GM12878 (cell line): Measurements from ENCODE around the gene DCLK2. TPM values are rescaled to one million over a fixed set of nuclear protein-coding genes. Genes with fewer than 3 reads are reported as not detected.

Experiments
- ATAC-seq: fragments of 200-7000 bp; cut with Tn5 transposase; 3 replicates; pipeline ENCODE4 v1.9.1; 2020; ENCODE audit warnings: mild to moderate bottlenecking, moderate library complexity
- BruUV-seq: library from RNA; stranded (reverse); fragments of 400-500 nt; replicated peaks from 2 replicates; lab custom pipeline; 2021; lab: Mats Ljungman, UMichigan
- CTCF ChIA-PET: fragments of 300-600 bp; sonication (Branson Sonifier 250); formaldehyde crosslinking; extraction: SDS; loops from one replicate; lab custom pipeline; 2021; ENCODE audit warnings: inconsistent platforms; lab: Yijun Ruan, JAX
- POLR2A ChIA-PET: fragments of 350-600 bp; formaldehyde crosslinking; extraction: SDS; loops from one replicate; lab custom pipeline; 2021; ENCODE audit warnings: inconsistent platforms; lab: Charles Lee
- RAD21 ChIA-PET: fragments of 300-600 bp; sonication (Branson Sonifier 250); formaldehyde crosslinking; loops from one replicate; lab custom pipeline; 2023; ENCODE audit warnings: antibody characterized with exemption; ENCODE audit not compliant: unreplicated experiment; lab: Charles Lee
- SMC1A ChIA-PET: fragments of 300-600 bp; sonication (Branson Sonifier 250); formaldehyde crosslinking; loops from one replicate; lab custom pipeline; 2023; ENCODE audit not compliant: unreplicated experiment, uncharacterized antibody; lab: Charles Lee
- DNase-seq: peaks from one replicate; pipeline ENCODE4 v3.0.0-alpha.2; 2011; ENCODE audit warnings: low read depth, low spot score
- FAIRE-seq: peaks from 3 replicates; lab custom pipeline; 2011; peaks lifted over from hg19 to GRCh38; lab: Jason Lieb, UNC
- H2AFZ ChIP-seq: 2 replicates; pipeline ENCODE4 v1.6.0; 2011; ENCODE audit warnings: low read depth, low read length, control low read depth; ENCODE audit not compliant: control insufficient read depth
- H3K27ac ChIP-seq: 2 replicates; pipeline ENCODE4 v1.5.1; 2011; ENCODE audit warnings: control low read depth; ENCODE audit not compliant: control insufficient read depth, insufficient read depth
- H3K27me3 ChIP-seq, 2 experiments: replicated peaks in 1 of 2; 2 replicates each; pipeline versions ENCODE4 v1.6.0 to v1.6.1; 2011; ENCODE audit warnings: low read length in 1 of 2; ENCODE audit not compliant: control insufficient read depth in 2 of 2, insufficient read depth in 2 of 2
- H3K36me3 ChIP-seq, 2 experiments: 2 replicates each; pipeline ENCODE4 v1.5.1; 2011; ENCODE audit warnings: low read length in 1 of 2; ENCODE audit not compliant: control insufficient read depth in 2 of 2, insufficient read depth in 2 of 2
- H3K4me1 ChIP-seq: 2 replicates; pipeline ENCODE4 v1.6.1; 2011; ENCODE audit warnings: mild to moderate bottlenecking, low read length, moderate library complexity, mixed read lengths; ENCODE audit not compliant: control insufficient read depth, insufficient read depth
- H3K4me2 ChIP-seq: 2 replicates; pipeline ENCODE4 v1.6.0; 2011; ENCODE audit warnings: control low read depth; ENCODE audit not compliant: control insufficient read depth, insufficient read depth
- H3K4me3 ChIP-seq: fragments of 200-600 bp; sonication (generic); 2 replicates; pipeline ENCODE4 v1.5.1; 2016
- H3K79me2 ChIP-seq: 2 replicates; pipeline ENCODE4 v1.6.0; 2011; ENCODE audit warnings: low read length; ENCODE audit not compliant: control insufficient read depth, insufficient read depth
- H3K9ac ChIP-seq: 2 replicates; pipeline ENCODE4 v1.8.0; 2011; ENCODE audit warnings: low read length, control low read depth, mixed read lengths; ENCODE audit not compliant: control insufficient read depth, insufficient read depth
- H3K9me3 ChIP-seq: replicated peaks from 3 replicates; pipeline ENCODE4 v1.5.1; 2011; ENCODE audit warnings: mild to moderate bottlenecking, low read length; ENCODE audit not compliant: control insufficient read depth, insufficient read depth
- H4K20me1 ChIP-seq: 2 replicates; pipeline ENCODE4 v1.6.0; 2011; ENCODE audit not compliant: control insufficient read depth, insufficient read depth
- DPF2 ChIP-seq: fragments of 450-650 bp; IDR thresholded peaks from 2 replicates; pipeline ENCODE4 v1.6.1; 2017; ENCODE audit warnings: mild to moderate bottlenecking
- EGR1 ChIP-seq, 2 experiments: IDR thresholded peaks; 1 replicate in 1 of 2; 2 replicates in 1 of 2; pipeline ENCODE4 v1.6.1; 2011 to 2012; ENCODE audit warnings: low read depth in 2 of 2, low read length in 2 of 2, borderline replicate concordance in 1 of 2, mild to moderate bottlenecking in 1 of 2, moderate library complexity in 1 of 2
- EP300 ChIP-seq, 2 experiments: fragments of 150-350 bp in 1 of 2; IDR thresholded peaks; 2 replicates each; pipeline ENCODE4 v1.6.1; 2011 to 2012; ENCODE audit warnings: low read depth in 2 of 2, low read length in 2 of 2, borderline replicate concordance in 1 of 2, improper control_type of control experiment in 1 of 2, inconsistent platforms in 1 of 2; ENCODE audit not compliant: control insufficient read depth in 1 of 2
- KAT2A ChIP-seq: conservative IDR thresholded peaks from 2 replicates; pipeline ENCODE4 v1.6.1; 2011; ENCODE audit warnings: low read depth, low read length; ENCODE audit not compliant: control insufficient read depth
- NR2C1 ChIP-seq: fragments of 450-650 bp; IDR thresholded peaks from 2 replicates; pipeline ENCODE4 v1.6.1; 2017; ENCODE audit warnings: antibody characterized with exemption, mild to moderate bottlenecking, moderate library complexity
- PKNOX1 ChIP-seq: fragments of 450-650 bp; IDR thresholded peaks from 2 replicates; pipeline ENCODE4 v1.6.1; 2016; ENCODE audit warnings: mild to moderate bottlenecking
- POLR2AphosphoS5 ChIP-seq: IDR thresholded peaks from 2 replicates; pipeline ENCODE4 v1.6.1; 2011; ENCODE audit warnings: mild to moderate bottlenecking, low read length, inconsistent platforms
- RAD21 ChIP-seq: IDR thresholded peaks from 2 replicates; pipeline ENCODE4 v1.6.1; 2011; ENCODE audit warnings: mild to moderate bottlenecking, low read depth, low read length, moderate library complexity; ENCODE audit not compliant: insufficient read depth
- WGBS: methylation state at CpG from one replicate; pipeline ENCODE4 v1.1.6; 2016; ENCODE audit warnings: low lambda C conversion rate; ENCODE audit not compliant: insufficient replicate concordance, insufficient coverage; ENCODE audit errors: missing lambda C conversion rate; 5-methylcytosine and 5-hydroxymethylcytosine counted together
- in situ Hi-C: fragments of 300-500 bp; cut with MboI; formaldehyde crosslinking; loops from 9 replicates; pipeline ENCODE4 v1.14.3; 2018; ENCODE audit warnings: mixed read lengths
- intact Hi-C: fragments of 100-400 bp; cut with micrococcal nuclease; formaldehyde crosslinking; loops from one replicate; pipeline ENCODE4 v1.14.2; 2022; ENCODE audit not compliant: unreplicated experiment
- polyA plus RNA-seq, 11 experiments: library from polyadenylated mRNA; depleted of rRNA in 4 of 11; unstranded in 6 of 11; stranded (reverse) in 5 of 11; fragments of >200 nt; fragmentation: Nextera tagmentation in 4 of 11; fragmentation: Illumina TruSeq in 1 of 11; extraction: Ambion mirVana in 4 of 11; extraction: Trizol in 1 of 11; gene quantifications; 1 replicate in 1 of 11; 2 replicates in 10 of 11; pipeline versions ENCODE4 v1.2.1 to v1.2.3, GENCODE V29; 2011 to 2016; ENCODE audit warnings: inconsistent platforms in 2 of 11, missing spikeins in 2 of 11, low read depth in 1 of 11
- total RNA-seq, 4 experiments: library from RNA; depleted of rRNA in 3 of 4; stranded (reverse); fragments of >200 nt in 3 of 4; fragmentation: Illumina TruSeq in 1 of 4; extraction: Trizol in 1 of 4; gene quantifications; 2 replicates each; pipeline versions ENCODE4 v1.2.1 to v1.2.3, GENCODE V29; 2013 to 2021

Gene DCLK2
- total and polyA plus RNA-seq, 10 of the 15 experiments (the other 5 are each of a cell fraction or from before 2014, with no cell fraction given): not detected

- Histone ChIP-seq H3K36me3 (no peaks in the 10 kb centered on the region), H3K27ac (no peak overlapping the region), H3K4me2 (no peak overlapping the region), H3K4me1 (no peaks in the 10 kb centered on the region), H3K27me3 (no peaks in the 10 kb centered on the region; a peak in 1 of 4 replicates), H3K9ac (no peak overlapping the region), H4K20me1 (no peaks in the 10 kb centered on the region), H2AFZ (no peak overlapping the region), H3K4me3 (no peak overlapping the region), H3K79me2 (no peaks in the 10 kb centered on the region), H3K9me3 (no peaks in the 10 kb centered on the region)
- in situ Hi-C loops: no loop called here
- WGBS: 3% methylated on average over 1 of the region's 1 CpG
- ATAC-seq: no peak
- ChIA-PET SMC1A (no interaction called here), CTCF (interaction anchor here (1.2 kb wide), 1 partner anchor 49 kb away, joined by 3 read pairs; no protein-coding TSS in a partner anchor), RAD21 (no interaction called here), POLR2A (no interaction called here)
- no peak for TF ChIP-seq POLR2AphosphoS5
- TF ChIP-seq DPF2: no peak
- no peak for TF ChIP-seq EGR1 (IDR thresholded peaks at IDR 0.05; ENCODE audit: borderline replicate concordance in 1 of 2, low read depth in 2 of 2, low read length in 2 of 2)
- TF ChIP-seq PKNOX1: no peak
- no peak for TF ChIP-seq NR2C1
- no peak for TF ChIP-seq EP300 (IDR thresholded peaks at IDR 0.05; ENCODE audit: borderline replicate concordance in 1 of 2, control insufficient read depth in 1 of 2, low read depth in 2 of 2, low read length in 2 of 2)
- no peak for TF ChIP-seq KAT2A
- no peak for TF ChIP-seq RAD21
- BruUV-seq: no TSS peak
- intact Hi-C loops: no loop called here
- DNase-seq: no peak
- no peak for FAIRE-seq
These were observed 67.7 kb downstream of the DCLK2 start for GRCh38 chr4:150145946-150146340.
